ENCODE measurements around the gene KRTAP10-2.

The KRTAP10-2 gene

DNA sequence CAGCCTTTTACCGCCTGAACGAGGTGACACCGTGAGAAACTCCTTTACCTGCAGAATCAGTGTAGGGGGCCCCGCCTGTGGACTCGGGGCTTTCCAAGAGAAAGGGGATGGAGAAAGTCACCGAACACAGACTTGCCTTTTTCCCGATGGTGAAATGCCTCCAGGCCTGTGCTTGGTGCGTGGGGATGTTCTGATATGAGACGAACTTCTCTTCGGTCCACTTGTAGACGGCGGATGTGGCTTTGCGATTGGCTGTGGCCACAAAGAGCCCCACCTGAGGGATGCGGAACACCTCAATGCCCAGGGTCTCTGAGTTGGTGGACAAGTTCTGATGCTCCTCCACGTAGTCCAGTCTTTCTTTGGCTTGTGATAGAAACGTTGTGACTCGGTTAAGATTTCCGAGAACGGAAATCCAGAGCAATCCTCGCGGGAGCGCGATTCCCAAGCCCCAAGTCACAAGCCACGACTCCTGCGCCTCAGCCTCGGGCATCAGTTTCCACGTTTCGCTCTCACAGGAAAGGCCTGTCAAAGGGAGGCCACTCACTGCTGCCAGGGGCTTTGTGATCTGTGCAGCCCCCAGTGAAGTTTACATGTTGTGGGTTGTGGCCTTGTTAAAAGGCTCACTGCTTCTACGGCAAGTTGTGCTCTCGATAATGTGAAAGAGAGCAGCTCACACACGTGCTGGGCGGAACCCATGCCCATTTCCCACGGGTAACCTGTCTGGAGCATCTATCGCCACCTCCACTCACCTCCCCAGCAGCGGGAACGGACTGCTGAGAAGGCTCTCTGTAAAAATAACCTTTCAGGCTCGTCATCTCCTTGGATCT, 23.9 kb downstream of the KRTAP10-2 start:
- no peak overlapping the region for H3K4me3 ChIP-seq (ENCODE audit: low read depth, low read length)

DNA sequence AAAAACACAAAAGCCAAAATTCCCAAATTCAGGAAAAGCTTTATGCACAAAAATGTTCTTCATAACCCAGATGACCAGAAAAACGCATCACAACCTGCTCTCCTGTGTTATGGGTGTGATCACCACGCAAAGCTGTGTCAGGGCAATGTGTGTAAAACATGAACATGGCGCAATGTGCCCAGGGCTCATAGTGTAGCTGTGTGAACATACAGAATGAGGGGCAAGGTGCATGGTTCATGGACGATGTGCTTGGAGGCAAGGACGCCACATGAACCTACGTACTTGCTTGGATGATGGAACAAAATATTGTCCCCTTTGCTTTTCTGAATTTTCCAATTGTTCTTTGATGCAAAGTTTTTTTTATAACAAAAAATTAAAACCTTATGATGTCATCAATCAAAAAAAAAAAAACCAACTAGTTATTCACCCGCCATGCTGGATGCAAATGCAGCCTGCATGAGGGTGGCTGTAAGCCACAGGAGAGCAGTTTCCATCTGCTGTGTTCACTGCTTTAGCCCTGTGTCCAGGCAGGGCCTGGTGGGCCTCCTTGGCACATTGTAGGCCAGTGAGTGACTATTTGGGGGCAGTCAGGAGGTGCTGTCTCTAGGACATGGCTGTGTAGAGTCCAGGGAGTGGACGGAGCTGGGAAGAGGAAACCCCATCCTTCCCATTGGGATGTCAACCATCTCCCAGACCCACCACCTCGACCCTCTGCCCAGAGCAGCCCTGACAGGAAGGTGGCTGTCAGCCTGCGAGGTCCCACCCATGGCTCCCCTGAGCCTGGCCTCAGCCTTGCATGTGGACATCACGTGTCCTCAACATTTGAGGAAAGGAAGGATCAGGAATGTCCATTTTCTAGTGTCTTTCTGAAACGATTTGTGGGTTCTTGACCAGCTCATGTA, 25.0 kb downstream of the KRTAP10-2 start:
- H3K4me3 ChIP-seq (ENCODE audit: low read depth, low read length) = no peak overlapping the region

DNA sequence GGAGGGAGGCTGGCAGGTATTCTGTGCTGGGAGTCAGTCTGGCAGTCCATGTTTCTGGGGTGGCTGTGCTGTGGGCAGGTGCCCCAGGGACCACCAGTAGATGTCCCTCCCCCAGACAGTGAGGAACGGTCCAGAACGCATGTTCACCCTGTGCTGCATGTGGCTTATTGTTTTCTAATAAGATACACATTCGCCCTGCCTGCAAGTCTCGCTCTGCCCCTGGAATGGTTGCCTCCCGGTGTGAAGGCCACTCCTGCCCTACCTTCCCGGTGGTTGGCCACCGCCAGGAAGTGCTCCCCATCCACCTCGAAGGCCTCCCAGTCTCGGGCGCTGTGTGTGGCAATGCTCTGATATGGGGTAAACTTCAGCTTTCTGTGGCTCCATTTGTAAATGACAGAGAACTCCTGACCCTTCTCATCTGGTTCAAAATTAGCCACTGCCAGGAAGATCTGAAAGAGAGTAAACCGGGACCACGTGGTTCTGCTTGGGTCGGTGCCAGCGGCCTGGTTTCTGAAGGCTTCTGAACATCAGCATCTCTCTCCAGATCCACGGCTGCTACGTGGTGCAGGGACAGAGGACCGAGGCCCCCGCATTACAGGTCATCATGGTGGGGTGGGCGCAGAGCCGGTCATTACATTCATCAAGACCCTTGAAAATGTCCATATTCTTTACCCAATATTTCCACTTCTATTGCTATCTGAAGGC, 25.8 kb downstream of the KRTAP10-2 start:
- no peak overlapping the region for H3K4me3 ChIP-seq (ENCODE audit: low read depth, low read length)

DNA sequence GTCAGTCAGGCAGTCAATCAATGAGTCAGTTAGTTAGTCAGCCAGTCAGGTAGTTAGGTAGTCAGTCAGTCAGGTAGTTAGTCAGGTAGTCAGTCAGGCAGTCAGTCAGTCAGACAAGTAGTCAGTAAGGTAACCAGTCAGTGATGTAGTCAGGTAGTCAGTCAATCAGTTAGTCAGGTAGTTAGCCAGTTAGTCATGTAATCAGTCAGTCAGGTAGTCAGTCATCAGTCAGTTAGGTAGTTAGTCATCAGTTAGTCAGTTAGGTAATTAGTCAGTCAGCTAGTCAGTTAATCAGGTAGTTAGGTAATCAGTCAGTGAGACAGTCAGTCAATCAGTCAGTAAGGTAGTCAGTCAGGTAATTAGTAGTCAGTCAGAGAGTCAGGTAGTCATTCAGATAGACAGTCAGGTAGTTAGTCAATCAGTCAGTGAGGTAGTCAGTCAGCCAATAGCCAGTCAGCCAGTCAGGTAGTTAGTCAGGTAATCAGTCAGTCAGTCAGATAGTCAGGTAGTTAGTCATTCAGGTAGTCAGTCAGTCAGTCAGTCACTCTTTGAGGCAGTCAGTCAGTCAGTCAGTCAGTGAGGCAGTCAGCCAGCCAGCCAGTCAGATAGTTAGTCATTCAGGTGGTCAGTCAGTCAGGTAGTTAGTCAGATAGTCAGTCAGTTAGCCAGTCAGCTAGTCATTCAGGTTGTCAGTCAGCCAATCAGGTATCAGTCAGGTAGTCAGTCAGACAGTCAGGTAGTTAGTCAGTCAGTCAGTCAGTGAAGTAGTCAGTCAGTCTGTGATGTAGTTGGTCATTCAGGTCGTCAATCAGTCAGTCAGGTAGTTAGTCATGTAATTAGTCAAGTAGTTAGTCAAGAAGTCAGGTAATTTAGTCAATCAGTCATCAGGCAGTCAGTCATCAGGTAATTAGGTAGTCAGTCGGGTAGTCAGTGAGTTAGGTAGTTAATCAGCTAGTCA, 26.6 kb downstream of the KRTAP10-2 start:
- no peak overlapping the region for H3K4me3 ChIP-seq (ENCODE audit: low read depth, low read length)

DNA sequence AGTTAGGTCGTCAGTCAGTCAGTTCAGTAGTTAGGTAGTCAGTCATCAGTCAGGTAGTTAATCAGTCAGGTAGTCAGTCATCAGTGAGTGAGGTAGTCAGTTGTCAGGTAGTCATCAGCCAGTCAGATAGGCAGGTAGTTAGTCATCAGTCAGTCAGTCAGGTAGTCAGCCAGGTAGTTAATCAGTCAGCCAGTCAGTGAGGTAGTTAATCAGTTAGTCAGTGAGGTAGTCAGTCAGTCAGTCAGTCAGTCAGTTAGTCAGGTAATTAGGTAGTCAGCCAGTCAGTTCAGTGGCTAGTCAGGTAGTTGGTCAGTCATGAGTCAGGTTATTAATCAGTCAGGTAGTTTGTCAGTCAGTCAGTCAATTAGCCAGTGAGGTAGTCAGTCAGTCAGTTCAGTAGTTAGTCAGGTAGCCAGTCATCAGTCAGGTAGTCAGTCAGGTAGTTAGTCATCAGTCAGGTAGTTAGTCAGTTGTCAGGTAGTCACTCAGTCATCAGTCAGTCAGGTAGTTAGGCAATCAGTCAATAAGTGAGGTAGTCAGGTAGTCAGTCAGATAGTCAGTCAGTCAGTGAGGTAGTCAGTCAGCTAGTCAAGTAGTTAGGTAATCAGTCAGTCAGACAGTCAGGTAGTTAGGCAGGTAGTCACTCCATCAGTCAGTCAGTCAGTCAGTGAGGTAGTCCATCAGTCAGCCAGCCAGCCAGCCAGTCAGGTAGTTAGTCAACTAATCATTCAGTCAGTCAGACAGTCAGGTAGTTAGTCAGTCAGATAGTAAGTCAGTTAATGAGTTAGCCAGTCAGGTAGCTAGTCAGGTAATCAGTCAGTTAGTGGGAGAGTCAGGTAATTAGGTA, 27.5 kb downstream of the KRTAP10-2 start:
- H3K4me3 ChIP-seq (ENCODE audit: low read depth, low read length) = no peak overlapping the region

DNA sequence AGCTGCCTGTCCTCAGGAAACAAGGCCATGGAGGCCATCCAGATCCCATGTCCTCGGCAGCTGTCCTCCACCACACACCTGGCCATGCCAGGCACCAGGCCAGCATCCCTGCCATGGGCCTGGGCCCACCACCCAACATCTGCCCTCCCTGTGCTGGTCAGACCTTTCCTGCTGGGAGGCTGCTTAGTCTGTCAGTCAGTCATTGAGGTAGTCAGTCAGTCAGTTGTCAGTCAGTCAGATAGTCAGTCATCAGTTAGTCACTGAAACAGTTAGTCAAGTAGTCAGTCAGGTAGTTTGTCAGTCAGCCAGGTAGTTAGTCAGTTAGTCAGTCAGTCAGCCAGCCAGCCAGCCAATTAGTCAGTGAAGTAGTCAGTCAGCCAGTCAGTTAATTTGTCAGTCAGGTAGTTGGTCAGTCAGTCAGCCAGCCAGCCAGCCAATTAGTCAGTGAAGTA, 28.5 kb downstream of the KRTAP10-2 start:
- no peak overlapping the region for H3K4me3 ChIP-seq (ENCODE audit: low read depth, low read length)

DNA sequence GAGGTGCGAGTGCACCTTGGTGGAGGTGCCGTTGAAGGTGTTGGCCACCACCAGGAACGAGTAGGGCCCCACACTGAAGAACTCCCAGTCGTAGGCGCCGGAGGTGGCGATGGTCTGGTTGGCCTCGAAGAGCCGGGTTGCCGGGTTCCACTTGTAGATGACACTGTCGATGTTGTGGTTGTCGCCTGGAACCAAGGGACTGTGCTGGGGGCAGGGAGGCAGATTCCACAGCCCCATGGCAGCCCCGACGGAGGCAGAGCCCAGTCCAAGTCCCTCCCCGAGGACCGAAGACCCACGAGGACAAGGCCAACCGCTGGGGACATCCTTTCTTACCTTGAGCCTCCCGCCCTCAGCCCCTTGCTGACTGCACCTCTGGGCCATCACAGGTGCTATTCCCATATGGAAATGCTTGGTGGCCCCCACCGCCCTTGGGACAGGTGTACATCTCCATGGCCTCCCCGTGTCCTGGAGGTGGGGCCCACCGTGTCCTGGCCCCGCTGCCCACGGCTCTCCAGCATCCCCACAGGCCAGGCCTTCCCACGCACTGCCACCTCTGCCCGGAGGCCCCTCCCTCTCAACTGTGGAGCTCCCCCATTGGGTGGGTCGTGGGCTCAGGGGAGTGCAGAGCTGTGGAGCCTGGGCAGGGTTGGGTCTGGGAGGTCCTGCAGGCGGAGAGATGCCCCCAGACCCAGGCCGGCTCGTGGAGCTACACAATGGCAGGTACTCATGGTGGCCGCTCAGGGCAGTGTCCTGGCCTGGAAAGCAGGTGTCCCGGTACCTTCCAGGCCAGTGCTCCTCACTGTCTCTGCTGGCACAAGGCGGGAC, 29.2 kb downstream of the KRTAP10-2 start:
- H3K4me3 ChIP-seq (ENCODE audit: low read depth, low read length) = no peak overlapping the region

DNA sequence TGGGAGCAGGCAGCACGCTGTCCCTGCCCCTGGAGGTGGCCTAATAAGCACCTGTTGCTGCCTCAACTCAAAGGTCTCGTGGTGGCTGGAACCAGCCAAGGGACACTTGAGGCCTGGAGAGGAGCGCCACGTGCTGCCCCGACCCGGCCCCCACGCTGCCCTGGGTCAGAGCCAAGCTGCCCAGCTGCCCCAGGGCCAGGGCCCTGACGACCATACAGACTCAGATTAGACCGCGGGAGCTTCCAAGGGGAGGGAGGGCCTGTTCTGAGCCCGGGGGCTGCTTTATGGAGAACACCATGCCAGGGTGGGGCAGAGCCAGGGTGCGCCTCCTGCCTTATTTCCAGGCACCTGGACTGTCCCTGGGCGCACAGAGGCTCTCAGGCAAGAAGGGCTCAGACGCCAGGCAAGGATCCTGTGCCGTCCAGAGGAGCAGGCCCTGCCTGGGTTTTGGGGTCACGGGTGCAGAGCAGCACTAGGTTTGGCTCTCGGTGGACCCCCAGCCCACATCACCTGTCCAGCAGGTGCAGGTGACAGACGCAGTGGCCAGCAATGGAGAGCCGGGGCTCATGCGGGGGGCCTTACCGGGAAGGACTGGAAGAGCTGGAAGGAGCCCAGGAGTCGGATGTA, 29.9 kb downstream of the KRTAP10-2 start:
- H3K4me3 ChIP-seq (ENCODE audit: low read depth, low read length) = no peak overlapping the region

DNA sequence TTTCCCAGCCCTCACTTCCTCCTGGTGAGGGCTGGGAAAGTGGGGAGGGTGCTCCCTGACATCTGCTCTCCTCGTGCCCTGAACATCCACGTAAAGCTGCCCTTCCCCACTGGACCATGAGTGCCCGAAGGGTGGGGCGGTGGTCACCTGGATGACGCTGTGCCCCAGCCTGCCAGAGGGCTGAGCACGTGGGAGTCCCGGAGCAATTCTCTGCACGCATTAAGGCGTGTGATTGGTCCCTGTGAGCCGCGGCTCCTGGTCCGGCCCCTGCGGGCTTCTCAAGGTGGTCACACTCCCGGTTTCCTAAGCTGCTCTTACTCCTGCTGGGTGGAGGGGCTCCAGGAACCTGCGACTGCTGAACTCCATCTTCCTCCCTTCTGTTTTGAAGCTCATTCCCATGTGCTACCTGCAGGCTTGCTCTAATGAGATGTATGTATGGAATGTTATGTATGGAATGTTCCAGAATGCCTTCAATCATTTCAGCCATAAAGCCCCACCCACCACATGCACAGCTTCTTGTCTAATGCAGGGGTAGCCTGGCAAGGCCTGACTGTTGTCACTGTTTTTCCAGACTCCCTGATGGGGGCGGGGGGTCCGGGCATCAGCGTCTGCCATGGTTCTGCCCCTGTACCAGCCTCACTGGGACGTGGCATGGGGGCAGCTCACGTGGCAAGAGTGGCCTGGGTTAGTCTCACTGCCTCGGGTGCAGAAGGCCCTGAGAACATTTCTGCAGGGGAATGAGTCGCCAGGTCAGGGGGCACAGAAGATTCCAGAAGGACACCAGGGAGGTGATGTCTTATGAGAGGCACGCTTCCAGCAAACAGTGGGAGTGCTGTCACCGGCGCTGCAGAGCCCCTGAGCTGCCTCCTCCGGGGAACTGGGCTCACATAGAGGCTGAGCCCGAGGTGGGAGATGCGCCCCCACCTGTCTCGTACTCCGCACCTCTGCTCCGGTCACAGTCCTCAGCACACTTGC, 30.7 kb downstream of the KRTAP10-2 start:
- H3K4me3 ChIP-seq (ENCODE audit: low read depth, low read length) = no peak overlapping the region

DNA sequence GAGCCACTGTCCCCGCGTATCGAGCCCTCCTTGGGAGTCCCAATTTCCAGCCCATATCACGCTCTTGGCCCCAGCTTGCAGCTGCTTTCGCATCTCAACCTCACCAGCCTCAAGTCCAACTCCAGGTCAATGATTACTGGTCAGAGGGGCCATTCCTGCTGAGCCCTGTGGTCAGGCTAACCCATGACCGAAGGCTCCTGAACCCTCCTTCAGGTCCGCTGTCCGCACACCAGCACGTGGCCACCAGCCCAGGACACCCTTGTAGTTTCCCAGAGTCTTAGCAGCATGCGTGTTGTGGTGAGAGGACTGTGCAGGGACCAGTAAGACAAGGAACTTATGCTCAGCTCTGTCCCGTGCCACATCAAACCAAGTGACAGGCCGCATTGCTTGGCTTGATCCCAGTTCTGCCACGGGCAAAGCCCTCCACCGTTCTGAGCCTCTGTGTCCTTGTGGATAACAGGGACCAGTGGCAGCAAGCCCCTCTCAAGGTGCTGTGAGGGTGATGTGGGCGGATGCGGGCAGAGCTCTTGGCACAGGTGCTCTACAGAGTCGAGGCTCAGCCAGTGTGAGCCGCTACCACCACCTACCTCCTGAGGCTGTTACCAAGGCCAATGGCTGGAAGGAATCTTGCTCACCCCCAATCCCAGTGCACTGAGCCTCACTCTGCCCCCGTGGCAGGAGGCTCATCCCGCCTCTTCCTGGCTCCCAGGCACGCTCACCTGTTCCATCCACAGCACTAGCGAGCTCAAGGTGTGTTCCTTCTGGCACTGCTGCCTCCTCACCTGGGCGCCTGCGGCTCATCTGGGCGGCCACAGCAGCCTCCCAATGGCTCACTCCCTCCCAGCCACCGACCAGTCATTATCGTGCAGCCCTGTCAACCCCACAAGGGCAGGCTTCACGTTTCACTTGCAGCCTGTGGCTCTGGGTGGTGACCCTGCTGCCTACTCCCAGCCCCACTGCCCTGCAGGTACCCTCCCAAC, 31.7 kb downstream of the KRTAP10-2 start:
- H3K4me3 ChIP-seq (ENCODE audit: low read depth, low read length) = no peak overlapping the region

DNA sequence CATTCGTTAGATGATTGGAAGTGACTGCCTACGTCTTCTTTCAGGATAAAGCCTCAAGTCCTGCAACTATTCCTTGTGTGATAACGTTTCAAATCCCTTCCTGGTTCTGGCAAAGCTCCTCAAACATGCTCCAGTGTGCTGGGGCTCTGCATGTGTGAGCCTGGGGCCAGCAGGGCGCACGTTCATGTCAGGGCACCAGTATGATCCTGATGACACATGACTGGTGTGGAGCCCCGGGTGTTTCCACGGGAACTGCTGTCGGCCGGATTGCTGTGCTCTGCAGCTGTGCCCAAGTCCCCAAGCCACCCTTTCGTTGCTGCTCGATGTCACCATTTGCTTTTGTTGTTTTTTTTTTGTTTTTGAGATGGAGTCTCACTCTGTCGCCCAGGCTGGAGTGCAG, 32.6 kb downstream of the KRTAP10-2 start:
- H3K4me3 ChIP-seq (ENCODE audit: low read depth, low read length) = no peak overlapping the region

DNA sequence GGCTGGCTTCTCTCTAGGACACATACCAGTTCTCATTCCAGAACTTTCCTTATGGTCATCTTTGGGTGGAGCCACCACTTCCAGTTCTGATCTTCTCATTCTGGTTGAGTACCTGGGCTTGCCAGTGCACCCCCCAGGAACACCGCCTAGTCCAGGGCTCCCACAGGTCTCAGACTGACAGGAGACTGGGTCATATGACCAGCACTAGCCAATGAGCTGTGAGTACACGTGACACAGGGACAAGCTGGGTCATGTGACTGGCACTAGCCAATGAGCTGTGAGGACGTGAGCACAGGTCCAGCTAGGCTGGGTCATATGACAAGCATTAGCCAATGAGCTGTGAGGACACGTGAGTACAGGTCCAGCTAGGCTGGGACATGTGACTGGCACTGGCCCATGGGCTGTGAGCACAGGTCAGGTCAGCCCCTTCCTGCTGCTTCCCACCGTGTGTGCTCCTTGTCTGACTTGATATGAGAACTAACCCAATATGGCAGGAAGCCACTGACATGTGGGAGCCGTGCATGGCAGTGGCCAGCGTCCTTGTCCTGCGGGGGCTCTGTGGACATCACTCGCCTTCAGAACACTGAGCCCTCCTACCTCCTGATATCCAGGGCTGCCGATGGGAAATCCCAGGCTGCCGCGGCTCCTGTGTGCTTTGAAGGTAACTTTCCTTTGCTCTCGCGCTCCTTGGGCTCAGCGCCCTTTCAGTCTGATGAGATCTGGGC, 34.0 kb downstream of the KRTAP10-2 start:
- H3K4me3 ChIP-seq (ENCODE audit: low read depth, low read length) = no peak overlapping the region

DNA sequence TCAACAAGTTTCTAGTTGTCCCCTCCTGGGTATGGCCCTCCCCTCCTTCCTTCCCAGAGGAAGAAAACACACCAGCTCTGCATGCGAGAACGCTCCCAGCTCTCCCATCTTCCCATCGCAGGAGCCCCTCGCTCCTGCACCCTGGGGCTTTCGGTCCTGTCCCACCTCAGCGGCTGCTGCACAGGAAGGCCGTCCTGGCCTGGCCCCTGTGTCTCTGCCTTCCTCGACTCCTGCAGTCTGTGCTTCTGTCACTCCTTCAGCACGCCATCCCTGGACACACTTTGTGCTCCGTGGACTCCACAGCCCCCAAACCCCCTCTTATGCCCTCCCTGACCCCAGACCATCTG, 34.5 kb downstream of the KRTAP10-2 start:
- no peak overlapping the region for H3K4me3 ChIP-seq (ENCODE audit: low read depth, low read length)

DNA sequence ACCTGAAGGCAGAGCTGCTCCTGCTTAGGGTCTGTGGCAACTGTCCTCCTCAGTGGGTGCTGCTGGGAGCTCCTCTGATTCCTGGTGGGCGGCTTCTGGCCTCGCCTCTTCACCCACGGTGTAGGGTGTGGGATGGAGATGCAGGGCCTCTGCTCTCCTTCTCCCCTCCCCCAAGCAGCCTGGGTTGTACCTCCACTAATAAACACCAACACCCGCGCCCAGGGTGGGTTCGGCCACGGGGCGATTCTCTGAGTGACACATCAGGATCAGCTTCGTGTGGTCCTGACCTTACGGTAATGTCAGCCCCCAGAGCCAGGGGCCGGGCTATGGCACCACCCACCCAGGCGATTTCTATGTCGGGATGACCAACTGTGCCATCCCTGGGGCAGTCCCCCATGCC, 35.0 kb downstream of the KRTAP10-2 start:
- H3K4me3 ChIP-seq (ENCODE audit: low read depth, low read length) = no peak overlapping the region

Measured in iPS-11a (cell line).